GM21529 (cell line): ENCODE measurements around the gene TEAD3.

Source experiments
- ATAC-seq: cut with Tn5 transposase; IDR thresholded peaks from one replicate; pipeline ENCODE4 v1.9.1; 2021; ENCODE audit not compliant: unreplicated experiment

The TEAD3 gene

DNA sequence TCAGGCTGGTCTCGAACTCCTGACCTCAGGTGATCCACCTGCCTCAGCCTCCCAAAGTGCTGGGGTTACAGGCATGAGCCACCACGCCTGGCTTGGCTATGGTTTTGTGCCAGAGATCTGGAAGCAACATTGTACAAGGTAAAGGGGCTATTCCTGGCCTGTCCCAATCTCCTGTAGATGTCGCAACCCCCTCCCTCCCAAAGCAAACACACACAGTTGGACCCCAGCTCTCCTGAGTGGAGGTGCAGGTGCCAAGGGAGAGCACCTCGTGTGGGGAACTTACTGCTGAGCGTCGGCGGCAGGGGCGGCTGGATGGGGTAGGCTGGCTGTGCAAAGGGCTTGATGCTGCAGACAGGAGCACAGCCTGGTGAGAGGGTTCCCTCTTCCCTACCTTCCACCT is 19.9 kb downstream of the TEAD3 start:
- no peak for ATAC-seq

DNA sequence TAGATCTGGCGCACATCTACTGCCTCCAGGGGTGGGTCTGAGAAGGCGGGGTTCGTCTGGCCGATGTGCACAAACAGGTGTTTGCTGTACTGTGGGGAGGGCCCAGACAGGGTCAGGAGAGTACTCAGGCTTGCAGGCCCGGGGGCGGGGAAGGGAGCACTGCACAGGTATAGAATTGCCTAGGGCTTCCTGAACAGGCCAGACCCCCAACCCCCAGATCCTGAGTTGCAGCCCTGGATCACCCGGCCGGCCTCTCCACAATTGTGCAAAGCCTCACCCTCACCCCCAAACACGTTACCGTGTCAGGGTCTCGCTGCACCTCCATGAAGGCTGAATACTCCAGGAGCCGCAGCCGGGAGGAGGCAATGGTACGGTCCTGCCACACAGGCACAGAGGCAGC is 20.9 kb downstream of the TEAD3 start:
- no peak for ATAC-seq

DNA sequence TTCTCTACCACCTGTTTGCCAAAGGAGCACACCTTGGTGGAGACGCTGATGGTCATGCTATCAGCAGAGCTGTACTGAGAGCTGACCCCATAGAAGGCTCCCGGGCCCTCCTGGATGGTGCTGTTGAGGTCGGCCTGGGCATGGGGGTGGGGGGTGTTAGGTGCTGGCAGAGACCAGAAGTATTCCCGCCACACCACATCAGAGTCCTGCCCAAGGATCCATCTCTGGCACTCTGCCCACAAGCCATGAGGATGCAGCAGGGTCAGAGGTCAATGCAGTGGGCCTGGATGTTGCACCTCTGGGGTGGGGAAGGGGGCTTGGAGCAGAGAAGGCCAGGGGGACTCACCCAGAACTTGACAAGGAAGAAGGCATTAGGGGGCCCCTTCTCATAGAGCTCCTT is 21.3 kb downstream of the TEAD3 start:
- no peak for ATAC-seq

DNA sequence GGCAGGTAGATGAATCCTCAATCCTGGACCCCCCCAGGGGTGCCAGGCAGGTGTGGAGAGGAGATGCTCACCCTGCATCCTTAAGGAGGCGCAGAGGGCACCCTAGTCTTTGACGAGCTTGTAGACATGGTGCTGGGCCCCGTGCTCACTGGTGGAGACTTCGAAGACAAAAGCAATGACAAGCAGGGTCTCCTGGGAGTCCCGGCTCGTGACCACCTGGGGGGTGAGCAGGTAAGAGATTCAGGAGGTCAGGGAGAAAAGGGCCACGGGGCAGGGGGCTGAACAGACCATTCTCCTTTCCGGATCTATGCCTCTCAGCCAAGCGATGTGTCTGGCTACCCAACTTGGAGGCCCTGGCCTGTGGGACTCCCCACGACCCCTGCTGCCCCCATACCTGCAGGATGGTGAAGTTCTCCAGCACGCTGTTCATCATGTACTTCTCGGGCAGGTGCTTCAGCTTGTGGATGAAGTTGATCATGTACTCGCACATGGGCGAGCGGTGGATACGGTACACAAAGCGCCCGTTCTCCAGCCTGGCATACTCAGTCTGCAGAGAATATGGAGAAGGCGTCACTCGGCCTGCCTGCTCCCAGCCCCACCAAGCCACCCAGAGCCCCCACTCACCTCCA is 21.8 kb downstream of the TEAD3 start:
- no peak for ATAC-seq

DNA sequence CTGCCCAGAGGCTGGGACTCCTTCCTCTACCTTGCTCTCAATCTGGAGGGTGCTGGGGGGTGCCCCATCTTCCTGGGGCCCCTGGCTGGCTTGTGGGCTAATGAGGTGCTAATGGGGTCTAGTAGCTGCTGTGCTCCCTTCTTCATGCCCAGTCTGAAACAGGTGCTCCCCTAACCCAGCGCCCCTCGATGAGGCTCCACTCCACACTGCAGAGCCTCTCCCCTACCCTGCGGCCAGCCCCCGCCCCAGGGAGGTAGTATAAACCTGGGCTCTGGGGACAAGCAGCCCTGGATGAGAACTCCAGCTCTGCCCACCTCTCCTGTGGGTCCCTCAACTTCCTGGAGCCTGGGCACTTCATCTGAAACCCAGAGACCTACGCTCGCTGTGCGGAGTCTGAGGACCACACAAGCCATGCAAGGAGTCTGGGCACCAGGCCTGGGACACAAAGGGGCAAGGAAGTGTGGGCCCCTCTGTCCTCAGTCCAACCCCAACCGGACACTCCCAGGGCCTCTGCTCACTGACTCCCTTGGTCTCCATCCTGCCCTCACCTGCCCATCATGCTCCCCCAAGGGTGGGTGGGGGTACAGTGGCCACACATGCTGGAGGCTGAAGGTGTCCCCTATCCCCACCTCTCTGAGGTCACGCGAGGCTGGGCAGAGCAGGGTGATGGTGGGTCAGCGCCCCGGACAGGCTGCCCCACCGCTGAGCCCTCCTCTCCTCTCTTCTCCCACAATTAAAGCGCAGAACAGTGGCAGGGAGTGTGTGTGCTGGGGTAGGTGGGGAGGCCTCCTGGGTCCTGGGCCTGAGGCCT is 22.5 kb downstream of the TEAD3 start:
- ATAC-seq, result no peak

DNA sequence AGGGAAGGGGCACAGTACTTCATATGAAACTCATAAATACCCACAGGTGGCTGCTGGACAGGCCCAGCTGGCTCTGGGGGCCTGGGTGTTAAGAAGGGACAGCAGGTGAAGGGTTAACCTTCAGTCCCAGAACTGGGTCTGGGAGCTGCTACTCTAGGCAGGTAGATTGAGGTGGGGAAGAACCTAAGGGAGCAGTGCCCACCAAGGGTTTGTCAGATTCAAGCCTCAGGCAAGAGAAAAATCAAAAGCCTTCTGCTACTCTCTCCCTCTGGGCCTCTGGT is 23.1 kb downstream of the TEAD3 start:
- ATAC-seq, result no peak

DNA sequence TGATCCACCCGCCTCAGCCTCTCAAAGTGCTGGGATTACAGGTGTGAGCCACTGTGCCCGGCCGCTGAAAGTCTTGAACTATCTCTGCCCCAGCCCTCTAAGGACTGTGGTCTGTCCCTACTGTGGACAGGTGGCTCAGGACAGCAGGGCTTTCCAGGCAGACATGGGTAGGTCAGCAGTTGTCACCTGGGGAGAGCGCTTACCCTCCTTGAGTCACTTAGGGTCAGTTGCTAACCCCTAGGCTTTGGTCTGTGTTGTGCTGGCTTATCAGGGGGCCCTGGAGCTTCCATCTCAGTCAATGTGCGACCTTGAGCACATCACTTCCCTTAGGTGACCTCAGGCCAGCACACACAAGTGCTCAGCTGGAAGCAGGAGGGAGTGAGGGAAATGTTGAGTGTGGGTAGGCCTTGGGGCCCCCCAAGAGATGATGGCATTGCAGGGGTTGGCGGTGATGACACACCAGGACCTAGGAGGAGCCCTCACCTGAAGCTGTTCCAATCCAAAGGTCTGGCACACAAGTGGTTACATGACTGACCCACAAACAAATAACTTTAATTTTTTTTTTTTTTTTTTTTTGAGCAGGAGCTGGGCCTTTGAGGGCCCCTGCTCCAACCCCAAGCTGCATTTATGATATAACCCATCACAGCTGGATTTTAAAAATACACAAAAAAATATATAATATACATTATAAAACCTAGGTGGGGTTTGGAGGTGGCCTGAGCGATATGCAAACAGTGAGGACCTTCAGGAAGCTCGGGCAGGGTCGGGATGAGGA is 23.6 kb downstream of the TEAD3 start:
- no peak for ATAC-seq

DNA sequence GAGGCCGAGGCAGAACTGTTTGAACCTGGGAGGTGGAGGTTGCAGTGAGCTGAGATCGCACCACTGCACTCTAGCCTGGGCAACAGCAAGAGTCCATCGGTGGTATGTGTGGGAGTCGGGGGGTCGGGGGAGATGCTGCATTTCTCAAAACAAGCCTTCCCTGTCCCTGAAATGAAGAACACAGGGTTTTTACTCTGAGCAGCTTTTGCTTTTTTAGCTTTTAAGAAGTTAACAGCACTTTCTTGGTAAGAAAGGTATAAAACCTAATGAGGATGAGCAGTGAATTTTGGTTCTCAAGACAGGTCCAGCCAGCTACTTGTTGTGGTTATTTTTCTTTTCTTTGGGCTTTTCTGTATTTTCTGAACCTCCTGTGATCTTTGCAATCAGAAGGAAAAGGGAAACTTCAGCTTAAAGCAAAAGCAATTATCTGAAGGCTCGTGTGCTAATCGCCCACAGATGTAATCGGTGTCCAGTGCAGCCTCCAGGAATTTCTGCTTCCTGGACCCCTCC is 25.0 kb downstream of the TEAD3 start:
- no peak for ATAC-seq

DNA sequence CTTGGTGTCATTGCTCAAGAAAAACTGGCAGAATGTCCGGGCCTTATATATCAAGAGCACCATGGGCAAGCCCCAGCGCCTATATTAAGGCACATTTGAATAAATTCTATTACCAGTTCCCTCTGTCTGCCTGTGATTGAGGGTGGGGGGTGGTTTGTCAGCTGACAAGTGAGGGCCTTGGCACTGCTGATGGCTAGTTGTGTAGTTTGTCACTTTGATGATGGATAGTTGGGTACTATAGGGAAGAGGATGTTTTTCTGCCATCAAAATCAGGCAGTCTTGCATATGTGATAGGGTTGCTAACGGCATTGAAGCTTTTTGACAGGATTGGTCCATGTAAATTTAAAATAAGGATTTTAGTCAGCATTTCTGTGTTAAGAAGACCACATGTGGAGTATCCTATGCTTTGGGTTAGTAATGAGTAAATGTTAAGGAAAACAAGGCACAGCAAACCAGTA is 26.2 kb downstream of the TEAD3 start:
- ATAC-seq, result no peak

DNA sequence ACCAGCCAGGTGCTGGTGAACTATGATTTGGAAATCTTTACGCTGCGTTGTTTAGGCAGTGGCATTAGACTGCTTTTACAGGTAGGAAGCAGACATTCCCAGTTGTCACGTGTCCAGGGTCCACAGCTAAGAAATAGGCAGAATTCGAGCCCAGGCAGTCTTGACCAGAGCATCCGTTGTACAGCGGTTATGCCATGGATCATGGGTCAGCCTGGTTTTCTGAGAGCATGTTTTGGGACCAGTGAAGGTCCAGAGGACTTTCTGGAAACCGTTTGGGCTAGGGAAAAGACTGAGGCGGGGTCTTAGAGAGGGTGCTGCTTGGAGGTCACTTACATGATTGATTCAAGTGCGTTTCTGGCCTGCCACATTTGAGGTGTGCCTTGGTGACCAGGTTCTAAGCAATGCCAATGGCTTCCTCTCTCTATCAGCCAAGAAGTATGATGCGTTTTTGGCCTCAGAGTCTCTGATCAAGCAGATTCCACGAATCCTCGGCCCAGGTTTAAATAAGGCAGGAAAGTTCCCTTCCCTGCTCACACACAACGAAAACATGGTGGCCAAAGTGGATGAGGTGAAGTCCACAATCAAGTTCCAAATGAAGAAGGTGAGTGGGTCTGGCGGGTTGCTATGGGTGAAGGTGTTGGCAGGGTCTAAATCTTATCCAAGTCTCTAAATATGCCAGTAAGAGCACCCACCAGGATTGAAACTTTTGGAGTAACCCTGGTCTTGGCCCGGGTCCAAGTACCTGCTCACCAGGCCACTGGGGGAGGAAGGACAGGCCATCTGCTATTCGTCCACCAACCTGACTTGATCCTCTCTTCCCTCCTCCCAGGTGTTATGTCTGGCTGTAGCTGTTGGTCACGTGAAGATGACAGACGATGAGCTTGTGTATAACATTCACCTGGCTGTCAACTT is 26.9 kb downstream of the TEAD3 start:
- no peak for ATAC-seq

DNA sequence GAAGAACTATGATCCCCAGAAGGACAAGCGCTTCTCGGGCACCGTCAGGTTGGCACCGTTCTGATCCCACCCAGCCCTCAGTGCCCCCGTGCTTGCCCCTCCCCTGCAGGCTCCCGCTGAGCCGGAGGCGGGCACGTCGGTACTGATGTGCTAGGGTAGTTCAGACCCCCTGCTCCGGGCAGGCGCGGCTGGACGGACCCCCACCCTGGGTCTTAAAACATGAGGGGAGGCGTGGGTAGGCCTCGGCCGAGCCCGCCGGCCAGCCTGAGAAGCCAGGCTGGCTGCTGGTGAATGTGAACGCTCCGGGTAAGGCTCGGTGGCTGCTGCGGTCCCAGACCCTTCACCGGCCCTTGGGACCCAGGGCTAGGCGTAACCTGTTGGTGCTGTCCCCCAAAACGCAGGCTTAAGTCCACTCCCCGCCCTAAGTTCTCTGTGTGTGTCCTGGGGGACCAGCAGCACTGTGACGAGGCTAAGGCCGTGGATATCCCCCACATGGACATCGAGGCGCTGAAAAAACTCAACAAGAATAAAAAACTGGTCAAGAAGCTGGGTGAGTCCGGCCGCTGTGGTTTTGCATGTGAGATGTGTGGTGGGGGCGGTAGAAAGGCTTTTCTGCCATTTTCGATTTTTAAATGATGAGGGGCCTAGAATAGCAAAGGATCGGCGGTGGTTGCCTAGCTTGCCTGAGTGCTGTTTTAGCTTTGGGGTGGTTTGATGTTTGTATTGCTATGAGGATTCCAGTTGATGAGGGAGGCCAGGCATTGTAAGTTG is 27.7 kb downstream of the TEAD3 start:
- no peak for ATAC-seq

DNA sequence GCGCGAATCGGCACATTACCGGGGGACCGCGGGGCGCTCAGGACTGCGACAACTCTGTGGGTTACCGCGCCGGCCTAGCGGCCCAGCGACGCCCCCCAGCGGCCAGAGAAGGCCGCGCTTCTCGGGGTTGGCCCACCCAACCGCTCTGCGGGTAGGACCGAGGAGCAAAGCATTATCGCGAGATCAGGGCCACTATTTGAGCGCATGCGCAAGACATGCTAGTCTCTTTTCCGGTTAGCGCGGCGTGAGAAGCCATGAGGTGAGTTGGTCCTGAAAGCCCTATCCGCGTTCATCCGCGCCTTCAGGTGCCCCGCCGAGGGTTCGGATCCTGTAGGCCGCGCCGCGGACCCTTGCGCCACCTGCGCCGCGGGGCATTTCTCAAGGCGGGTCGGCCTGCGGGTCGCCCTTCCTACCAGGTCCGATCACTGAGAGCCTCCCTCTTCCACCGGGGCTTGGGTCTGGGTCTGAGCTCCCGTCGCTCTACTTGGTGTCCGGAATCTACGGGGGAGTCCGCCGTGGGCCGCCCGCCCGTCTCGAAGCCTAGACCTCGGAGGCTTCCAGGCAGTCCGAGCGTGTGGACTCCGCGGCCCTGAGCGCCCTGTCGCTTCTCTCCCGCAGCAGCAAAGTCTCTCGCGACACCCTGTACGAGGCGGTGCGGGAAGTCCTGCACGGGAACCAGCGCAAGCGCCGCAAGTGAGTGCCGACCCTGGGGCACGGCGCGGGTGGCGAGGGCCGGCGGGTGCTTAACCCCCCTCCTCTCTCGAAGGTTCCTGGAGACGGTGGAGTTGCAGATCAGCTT is 28.5 kb downstream of the TEAD3 start, which contains the start of gene RPL10A:
RPL10A (plus strand) TSS at position 221 of the 799 bp plus-strand sequence; CDS start at position 255, 34 bp downstream.
- ATAC-seq, result peak; percentile 68

DNA sequence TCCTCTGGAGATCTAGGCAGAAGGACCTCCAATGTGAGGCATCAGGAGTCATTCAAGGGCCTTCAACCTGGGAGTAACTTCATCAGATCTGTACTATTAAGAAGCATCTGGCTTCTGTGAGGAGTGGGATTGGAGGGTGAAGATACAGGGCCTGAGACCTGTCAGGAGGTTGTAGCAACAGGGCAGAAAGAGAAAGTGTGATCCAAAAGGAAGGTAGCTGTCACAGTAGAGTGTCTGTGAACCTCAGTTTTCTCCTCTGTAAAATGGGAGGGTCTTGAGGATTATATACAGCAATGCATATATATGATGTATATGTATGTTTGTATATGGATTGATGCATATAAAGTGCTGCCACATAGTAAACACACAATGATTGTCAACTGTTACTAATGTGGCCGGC is 31.2 kb downstream of the TEAD3 start:
- no peak for ATAC-seq

DNA sequence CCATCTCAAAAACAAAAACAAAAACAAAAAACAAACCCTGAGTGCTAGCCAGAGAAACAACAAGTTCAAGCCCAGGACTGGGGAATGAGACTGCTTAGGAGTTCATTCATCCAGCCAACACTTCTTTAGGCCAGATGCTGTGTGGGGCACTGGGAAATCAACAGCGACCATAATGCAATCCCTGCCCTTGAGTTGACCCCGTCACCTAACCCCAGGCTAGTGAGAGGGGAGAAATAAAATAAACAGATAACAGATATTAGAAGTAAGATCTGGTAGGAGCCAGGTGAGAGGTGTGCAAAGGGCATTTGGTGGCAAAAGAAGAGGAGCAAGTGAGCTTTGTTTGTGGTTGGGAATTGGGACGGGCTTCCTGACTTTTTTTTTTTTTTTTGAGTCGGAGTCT is 33.6 kb downstream of the TEAD3 start:
- ATAC-seq, result no peak

DNA sequence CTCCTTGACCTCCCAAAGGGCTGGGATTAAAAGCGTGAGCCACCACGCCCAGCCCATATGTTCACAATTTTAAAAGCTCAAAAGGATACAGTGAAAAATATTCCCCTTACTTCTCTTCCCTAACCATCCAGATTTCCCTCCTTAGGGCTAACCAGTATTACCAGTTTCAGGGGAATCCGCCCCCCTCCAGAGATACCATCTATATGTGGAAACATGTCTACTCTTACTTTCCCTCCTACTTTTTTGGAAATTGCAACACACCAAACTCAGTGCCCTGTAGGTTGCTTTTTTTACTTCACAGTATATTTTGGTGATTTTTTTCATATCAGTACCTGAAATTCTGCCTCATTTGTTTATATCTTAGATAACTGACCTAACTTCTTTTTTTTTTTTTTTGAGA is 35.6 kb downstream of the TEAD3 start:
- ATAC-seq, result no peak

DNA sequence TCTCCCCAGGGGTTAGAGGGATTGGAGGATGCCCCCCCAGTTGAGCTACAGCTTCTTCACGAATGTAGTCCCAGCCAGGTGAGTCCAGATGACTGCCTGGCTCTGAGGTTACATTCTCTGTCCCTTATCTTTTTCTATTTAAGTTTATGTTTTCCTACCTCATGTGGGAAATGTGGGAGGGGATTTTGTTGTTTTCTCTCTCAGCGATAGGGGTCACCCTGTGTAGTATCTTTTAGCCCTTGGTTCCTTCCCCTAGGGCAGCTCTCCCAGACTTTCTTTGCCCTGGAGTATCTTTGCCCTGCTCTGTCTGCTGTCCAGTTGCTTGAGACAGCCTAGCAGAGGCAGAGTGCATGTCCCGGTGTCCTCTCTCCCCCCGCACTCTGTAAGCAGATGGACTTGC is 39.0 kb downstream of the TEAD3 start:
- no peak for ATAC-seq

DNA sequence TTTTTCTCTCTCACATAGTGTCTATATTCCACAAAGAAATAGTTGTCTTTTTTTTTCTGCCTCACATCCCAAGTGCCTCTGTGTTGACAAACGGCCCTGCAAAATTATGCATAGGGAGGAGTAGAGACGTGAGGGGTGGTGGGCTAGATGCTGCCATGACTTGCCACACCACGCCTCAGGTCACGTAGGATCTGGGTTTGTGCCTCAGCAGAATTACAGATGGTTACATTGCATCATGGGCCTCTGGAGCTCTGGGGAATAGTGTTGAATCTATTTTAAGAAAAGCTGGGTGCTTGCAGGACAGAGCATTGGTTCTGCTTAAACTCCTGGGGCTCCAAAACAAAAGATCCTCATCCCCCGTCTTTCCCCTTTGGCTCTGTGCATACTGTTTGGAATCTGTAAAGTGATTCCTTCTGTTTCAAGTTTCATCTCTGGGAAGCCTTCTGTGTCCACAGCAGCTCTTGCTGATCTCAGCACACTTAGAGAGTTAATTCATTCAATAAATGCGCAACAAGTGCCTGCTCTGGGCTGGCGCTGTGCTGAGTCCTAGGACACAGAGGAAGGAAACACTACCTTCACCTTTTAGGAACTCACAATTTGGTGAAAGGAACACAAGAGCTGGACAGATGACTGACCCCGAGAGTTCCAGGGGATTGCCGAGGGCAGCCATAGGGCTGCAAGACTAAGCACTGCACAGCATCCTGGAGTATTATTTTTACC is 42.3 kb downstream of the TEAD3 start:
- no peak for ATAC-seq

DNA sequence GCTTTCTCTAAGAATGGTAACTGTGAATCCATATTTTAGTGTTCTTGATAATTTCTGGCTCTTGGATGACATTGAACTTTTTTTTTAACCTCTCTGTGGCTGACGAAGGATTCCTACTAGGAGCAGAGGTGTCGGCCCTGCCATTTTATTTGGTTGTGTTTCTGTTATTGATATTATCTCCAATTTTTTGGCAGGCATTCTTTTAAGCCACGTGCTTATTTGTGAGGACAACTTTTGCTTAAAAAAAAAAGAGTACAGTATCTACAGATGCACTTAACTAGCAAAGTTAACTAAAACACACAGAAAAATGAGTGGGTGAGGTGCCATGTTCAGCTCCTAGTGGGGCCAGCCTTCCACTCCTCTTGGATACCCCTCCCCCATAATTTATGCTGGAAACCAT is 43.6 kb downstream of the TEAD3 start:
- ATAC-seq, result no peak
